Measurements from ENCODE around the gene ST8SIA5.
"Not testable (repeated sequence)": the region's sequence is repeated elsewhere in the genome, so short reads cannot be mapped to it uniquely, and the experiment has no call there.

The ST8SIA5 gene

DNA sequence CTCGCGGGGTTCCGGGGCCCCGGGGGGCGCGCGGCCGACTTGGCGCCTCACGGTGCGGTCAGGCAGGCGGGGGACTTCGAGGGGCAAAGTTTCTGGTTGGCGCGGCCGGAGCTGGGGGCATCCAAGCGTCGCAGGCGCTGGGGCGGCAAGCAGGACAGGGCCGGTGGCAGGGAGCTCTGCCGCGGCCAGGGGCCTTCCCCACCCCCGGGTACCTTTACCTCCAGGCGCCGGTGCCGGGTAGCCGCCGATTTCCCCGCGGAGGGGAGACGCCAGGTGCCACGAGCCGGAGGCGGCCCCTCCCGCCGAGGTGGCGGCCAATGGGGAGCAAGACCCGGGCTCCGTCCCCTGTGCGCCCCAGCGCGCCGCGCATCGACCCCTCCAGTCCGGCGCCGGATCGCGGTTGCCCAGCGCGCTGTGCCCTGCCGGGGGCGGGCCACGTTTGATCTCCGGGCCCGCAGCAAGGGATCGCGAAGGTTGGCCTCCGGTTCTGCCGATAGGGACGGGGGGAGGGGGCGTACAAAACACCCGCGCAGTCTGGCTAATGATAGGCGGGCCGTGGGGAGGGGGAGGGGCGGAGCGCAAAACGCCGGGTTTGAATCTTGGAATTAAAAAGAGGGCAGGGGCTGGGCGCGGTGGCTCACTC, at the start of gene ST8SIA5:
ST8SIA5 (minus strand) TSS at position 495 of the 643 bp plus-strand sequence. CDS start 545 bp downstream, outside the sequence.
- peak; percentile 77 for DNase-seq

GRCh38 chr18:46795945-46796344, 39.1 kb upstream of the ST8SIA5 start:
- DNase-seq, result not testable (repeated sequence)

- DNase-seq, result peak; percentile 46
These were observed 37.8 kb upstream of the ST8SIA5 start for GRCh38 chr18:46794607-46795006.

DNA sequence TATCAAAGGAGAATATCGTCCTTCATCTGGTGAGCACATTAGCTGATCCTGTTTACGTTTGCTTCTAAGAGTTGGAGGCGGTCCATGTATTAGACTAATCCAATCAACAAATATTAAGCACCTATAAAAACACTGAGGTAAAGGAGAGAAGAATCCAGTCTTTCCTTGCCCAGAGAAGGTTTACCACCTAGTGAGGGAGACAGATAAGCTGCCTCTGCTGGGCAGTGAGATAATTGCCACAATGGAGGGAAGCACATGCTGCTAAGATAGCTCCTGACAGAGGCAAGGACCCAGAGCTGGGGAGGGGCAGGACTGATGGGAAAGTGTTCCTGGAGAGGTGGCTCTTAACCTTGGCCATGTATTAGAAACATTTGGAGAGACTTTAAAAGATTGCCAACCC, 36.7 kb upstream of the ST8SIA5 start:
- peak; percentile 91 for DNase-seq

- DNase-seq, result no peak
These were observed 32.2 kb upstream of the ST8SIA5 start for GRCh38 chr18:46789088-46789487.

GRCh38 chr18:46787674-46788073, 30.8 kb upstream of the ST8SIA5 start:
- no peak for DNase-seq

DNA sequence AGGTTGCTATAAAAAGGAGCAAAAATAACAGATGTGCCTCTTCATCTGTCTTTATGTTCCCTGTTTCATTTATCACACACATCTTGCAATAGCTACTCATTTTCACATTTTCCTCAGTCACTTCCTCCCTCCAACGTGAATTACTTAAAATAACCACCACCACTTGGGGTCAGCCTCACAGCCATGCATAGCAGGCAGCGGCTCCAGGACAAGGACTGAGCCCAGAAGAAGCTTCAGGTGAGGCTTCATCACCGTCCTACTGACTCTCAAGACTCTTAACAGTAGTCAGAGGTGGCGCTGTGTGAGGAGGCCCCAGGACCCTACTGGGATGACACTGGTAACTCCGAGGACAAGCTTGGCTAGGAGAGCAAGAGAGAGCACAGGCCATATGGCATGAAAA, 15.5 kb upstream of the ST8SIA5 start:
- DNase-seq, result no peak

- DNase-seq, result no peak
These were observed 14.3 kb upstream of the ST8SIA5 start for GRCh38 chr18:46771141-46771540.

- no peak for DNase-seq
These were observed 13.9 kb upstream of the ST8SIA5 start for GRCh38 chr18:46770708-46771107.

GRCh38 chr18:46768166-46768921, 11.5 kb upstream of the ST8SIA5 start:
- DNase-seq, result no peak

DNA sequence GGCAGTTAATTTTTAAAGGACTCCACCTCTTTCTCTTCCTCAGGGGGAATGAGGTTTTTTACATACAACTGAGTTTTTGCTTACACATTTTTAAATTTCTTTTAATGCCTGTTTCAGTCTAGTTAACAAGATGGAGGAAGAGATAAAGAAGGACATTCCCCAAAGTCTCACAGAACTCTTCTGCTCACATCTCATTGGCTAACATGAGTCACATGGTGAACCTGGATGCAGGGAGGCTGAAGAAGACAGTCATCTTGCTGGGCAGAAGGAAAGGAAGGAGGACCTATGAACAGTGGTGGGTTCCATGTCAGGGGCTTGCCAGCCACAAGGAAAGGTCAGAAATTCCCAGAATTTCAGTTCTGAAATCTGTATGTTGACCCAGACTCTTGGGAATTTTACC, 10.4 kb upstream of the ST8SIA5 start:
- no peak for DNase-seq

GRCh38 chr18:46764586-46764985, 7.7 kb upstream of the ST8SIA5 start:
- no peak for DNase-seq

GRCh38 chr18:46761059-46761769, 4.4 kb upstream of the ST8SIA5 start:
- no peak for DNase-seq

GRCh38 chr18:46759890-46760289, 3.0 kb upstream of the ST8SIA5 start:
- DNase-seq, result peak; percentile 46

GRCh38 chr18:46756025-46756558, 761 bp downstream of the ST8SIA5 start:
- DNase-seq, result peak; percentile 33

DNA sequence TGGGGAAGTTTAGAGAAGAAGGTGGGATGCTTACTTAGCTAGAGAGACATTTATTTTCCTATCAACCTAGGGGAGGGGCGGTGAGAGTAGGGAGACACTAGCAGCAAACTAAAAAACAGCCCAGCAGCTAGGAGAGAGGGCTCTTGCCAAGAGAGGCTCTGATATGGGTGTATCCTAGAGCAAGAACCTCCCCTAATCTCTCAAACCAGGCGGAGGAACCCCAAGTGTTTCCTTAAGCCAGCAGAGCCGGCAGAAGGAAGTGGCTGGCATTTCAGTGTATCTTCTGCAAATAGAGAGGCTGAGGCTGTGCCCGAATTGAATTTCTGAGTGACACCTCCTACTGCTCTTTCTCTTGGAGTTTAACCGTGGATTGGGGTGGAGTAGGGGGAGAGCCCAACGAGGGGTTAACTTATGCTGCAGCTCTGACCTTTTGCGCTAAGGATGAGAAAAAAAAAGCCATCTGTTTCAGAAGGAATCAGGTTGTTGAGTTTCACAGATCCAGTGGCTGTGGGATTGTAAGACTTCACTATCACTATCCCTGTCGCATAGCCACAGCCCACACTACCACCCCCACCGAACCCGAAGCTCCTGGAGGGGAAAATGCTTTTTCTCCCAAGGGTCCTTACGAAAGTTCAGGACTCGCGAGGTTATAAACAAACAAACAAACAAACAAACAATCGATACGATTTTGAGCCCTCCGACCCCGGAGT, 1.4 kb downstream of the ST8SIA5 start:
- peak; percentile 33 for DNase-seq

DNA sequence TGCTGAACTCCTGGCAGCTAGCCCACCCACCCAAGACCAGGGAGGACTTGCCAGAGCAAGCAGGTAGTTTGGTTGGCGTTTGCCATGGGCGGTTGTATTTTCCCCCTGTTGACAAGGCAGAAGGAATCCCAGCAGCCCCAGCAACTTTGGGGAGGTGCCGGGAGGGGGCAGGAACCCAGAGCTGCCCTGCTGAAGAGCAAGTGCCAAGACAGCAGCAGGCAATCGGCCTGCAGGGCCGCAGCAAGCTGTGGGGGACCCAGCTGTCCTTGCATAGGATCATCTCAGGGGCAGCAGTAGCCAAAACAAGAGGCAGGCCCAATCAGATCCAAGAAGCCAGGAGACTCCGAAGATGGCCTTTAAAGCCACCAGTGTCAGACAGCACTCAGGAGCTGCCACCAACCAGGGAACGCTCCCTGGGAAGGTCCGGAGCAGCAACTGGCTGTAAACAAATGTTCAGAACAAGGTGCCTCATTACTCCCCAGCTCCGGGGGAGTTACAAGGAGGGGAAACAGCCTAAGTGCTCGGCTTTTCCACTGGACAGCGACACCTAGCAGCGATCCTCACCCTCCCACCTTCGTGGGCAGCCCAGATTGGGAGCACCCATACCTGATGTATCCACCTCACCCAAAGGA, 2.1 kb downstream of the ST8SIA5 start:
- peak; percentile 41 for DNase-seq

DNA sequence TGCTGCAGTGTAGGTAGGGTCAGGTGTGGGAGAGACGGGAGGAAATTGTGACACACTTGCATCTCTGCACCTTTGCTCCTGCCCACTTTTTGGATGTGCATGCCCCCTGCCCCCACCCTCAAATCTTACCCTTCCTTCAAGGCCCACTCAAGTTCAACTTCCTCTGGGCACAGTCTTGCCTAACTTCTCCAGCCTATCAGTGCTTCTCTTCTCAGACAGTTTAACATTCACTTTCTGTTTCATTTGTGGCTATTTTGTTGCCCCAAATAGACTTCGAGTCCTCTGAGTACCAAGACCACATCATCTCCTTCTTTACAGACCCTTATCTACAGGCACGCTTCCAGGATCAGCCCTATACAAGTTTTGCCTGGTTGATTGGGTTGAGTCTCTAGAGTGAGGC, 2.7 kb downstream of the ST8SIA5 start:
- no peak for DNase-seq

DNA sequence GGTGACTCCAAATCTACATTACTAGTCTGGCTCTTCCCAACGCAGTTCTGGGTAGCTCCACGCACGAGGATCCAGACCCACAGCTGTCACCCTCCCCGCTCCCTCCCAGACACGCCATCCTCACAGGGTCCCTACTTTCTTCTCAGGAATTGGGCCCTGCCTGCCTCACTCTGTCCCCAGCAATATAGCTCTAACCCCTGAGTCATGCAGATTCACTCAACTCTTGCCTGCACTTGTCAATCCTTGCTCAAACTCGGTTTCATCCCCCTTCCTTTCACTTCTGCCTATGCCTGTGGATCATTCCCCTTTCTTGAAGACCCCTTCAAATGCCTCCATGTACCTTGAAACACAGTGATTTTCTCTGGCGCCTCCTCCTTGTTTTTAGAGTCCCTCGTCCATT, 5.0 kb downstream of the ST8SIA5 start:
- DNase-seq, result no peak

DNA sequence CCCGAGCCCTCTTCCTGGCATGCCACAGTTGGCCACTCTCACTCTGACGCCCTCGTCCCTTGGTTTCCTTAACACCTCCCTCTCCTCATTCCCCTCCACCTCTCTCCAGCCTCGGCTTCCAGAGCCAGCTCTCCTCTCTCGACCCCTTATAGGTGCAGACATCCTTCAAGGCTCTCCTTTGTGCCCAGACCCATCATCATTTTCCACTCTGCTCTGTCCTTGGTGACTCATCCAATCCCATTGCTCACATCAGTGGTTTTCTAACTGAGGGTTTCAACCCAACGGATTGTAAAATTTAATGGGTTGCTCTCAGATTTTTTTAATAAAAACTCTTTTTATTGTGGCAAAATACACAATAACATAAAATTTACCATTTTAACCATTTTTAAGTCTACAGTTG, 6.2 kb downstream of the ST8SIA5 start:
- no peak for DNase-seq

- no peak for DNase-seq
These were observed 8.4 kb downstream of the ST8SIA5 start for GRCh38 chr18:46748466-46748865.

DNA sequence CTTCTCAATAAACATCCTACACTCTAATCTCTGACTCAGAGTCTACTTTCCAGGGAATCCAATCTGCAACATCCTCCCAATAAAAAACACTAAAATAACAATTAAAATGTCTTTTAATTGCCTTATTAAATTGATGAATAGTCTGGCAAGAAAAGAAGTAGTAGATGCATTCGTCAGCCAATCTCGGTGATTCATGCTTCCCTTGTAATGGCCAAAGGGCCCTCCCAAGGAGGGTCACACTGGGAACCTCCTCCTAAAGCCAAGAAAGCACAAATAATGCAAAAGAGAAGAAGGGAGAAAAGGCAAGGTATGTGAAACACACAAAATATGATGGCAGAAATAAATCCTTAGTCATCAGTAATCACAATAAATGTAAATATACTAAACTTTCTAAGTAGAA, 16.8 kb downstream of the ST8SIA5 start:
- no peak for DNase-seq

Data from NCI-H82 (cell line).